Gastroesophageal sphincter (tissue), 4 donors: ENCODE results near the gene LOXHD1. TPM values are rescaled to one million over a fixed set of nuclear protein-coding genes. Genes with fewer than 3 reads are reported as not detected.

Experiments used
- ATAC-seq: fragments of 150-250 bp; one replicate; pipeline ENCODE4 v1.9.1; 2016; ENCODE audit warnings: mild to moderate bottlenecking, moderate library complexity
- H3K27ac ChIP-seq, 4 donors: fragments of 200-600 bp; sonication (generic) in 3 of 4; 1 replicate in 3 of 4; 2 replicates in 1 of 4; pipeline ENCODE4 v1.5.1; 2016 to 2019
- H3K27me3 ChIP-seq: fragments of 200-600 bp; sonication (generic); one replicate; pipeline ENCODE4 v1.5.1; 2019
- H3K36me3 ChIP-seq, 2 donors: fragments of 200-600 bp; sonication (generic); one replicate each; pipeline ENCODE4 v1.5.1; 2019; ENCODE audit warnings: control low read depth in 1 of 2
- H3K4me1 ChIP-seq, 3 donors: fragments of 200-600 bp; sonication (generic); 1 replicate in 2 of 3; 2 replicates in 1 of 3; pipeline ENCODE4 v1.5.1; 2016 to 2019; ENCODE audit warnings: control low read depth in 2 of 3
- H3K4me3 ChIP-seq, 2 donors: fragments of 200-600 bp; sonication (generic); one replicate each; pipeline ENCODE4 v1.5.1; 2019; ENCODE audit warnings: mild to moderate bottlenecking in 1 of 2, moderate library complexity in 1 of 2
- H3K9me3 ChIP-seq, 3 donors: fragments of 200-600 bp; sonication (generic); one replicate each; pipeline ENCODE4 v1.5.1; 2017 to 2019; ENCODE audit warnings: control low read depth in 2 of 3
- CTCF ChIP-seq, 4 experiments: fragments of 200-600 bp in 2 of 4; fragments of 450-650 bp in 2 of 4; sonication (generic) in 1 of 4; IDR thresholded peaks; one replicate each; pipeline ENCODE4 v1.5.1; 2017 to 2019; ENCODE audit warnings: antibody characterized with exemption in 4 of 4, mild to moderate bottlenecking in 2 of 4, moderate library complexity in 2 of 4
- EP300 ChIP-seq: sonication (generic); formaldehyde crosslinking; IDR thresholded peaks from one replicate; pipeline ENCODE4 v1.6.1; 2017; ENCODE audit warnings: antibody characterized with exemption, mild to moderate bottlenecking
- POLR2A ChIP-seq, 2 donors: fragments of 450-650 bp; IDR thresholded peaks; one replicate each; pipeline ENCODE4 v1.6.1; 2017; ENCODE audit warnings: antibody characterized with exemption in 2 of 2, mild to moderate bottlenecking in 2 of 2, moderate library complexity in 1 of 2
- POLR2AphosphoS5 ChIP-seq: sonication (generic); formaldehyde crosslinking; IDR thresholded peaks from one replicate; pipeline ENCODE4 v1.6.1; 2017; ENCODE audit warnings: antibody characterized with exemption
- WGBS, 2 donors: methylation state at CpG; one replicate each; pipeline ENCODE4 v1.1.5; 2018; ENCODE audit warnings: low coverage in 1 of 2; 5-methylcytosine and 5-hydroxymethylcytosine counted together
- total RNA-seq, 4 donors: library from RNA; depleted of rRNA; stranded (reverse); fragments of >200 nt; gene quantifications; one replicate each; pipeline ENCODE4 v1.1.0, GENCODE V29; 2016

Gene LOXHD1
- under 1 TPM in 2 of 4 donors, not detected in 2; 0.15 to 0.27 TPM for total RNA-seq

- Histone ChIP-seq H3K4me1 (no peaks in the 10 kb centered on the region), H3K27me3 (peaks cover 8% of the 10 kb centered on the region), H3K27ac (no peak within 1 kb of the TSS), H3K4me3 (no peak within 1 kb of the TSS), H3K9me3 (no peaks in the 10 kb centered on the region), H3K36me3 (no peaks in the 10 kb centered on the region)
- no peak for ATAC-seq
- 74 to 94% methylated on average over 7 to 12 of the region's 25 CpGs for WGBS, 2 donors
- TF ChIP-seq POLR2A (IDR thresholded peaks at IDR 0.05), result no peak
- TF ChIP-seq CTCF (IDR thresholded peaks at IDR 0.05), result no peak
- no peak for TF ChIP-seq POLR2AphosphoS5
- no peak for TF ChIP-seq EP300
These were observed at the start of gene LOXHD1 for GRCh38 chr18:46657115-46657955. Gene LOXHD1 (minus strand): TSS chr18:46657220. CDS start chr18:46657033, 187 bp downstream.

- Histone ChIP-seq H3K4me1 (no peaks in the 10 kb centered on the region), H3K4me3 (no peak overlapping the region), H3K27ac (no peak overlapping the region), H3K27me3 (no peaks in the 10 kb centered on the region), H3K9me3 (no peaks in the 10 kb centered on the region), H3K36me3 (no peaks in the 10 kb centered on the region)
- WGBS, 2 donors, result 69 to 88% methylated on average over 1 to 2 of the region's 5 CpGs
- TF ChIP-seq POLR2AphosphoS5, result no peak
- no peak for TF ChIP-seq EP300
- no peak for TF ChIP-seq CTCF (IDR thresholded peaks at IDR 0.05)
- TF ChIP-seq POLR2A (IDR thresholded peaks at IDR 0.05), result no peak
- no peak for ATAC-seq
These were observed 48.5 kb upstream of the LOXHD1 start for GRCh38 chr18:46705521-46705920.

- H3K4me3 ChIP-seq, result no peak overlapping the region
- no peaks in the 10 kb centered on the region for H3K27me3 ChIP-seq
- no peaks in the 10 kb centered on the region for H3K9me3 ChIP-seq
- no peak overlapping the region for H3K27ac ChIP-seq
- no peak for TF ChIP-seq CTCF (IDR thresholded peaks at IDR 0.05)
- TF ChIP-seq POLR2A (IDR thresholded peaks at IDR 0.05), result no peak
- no peak for TF ChIP-seq POLR2AphosphoS5
- TF ChIP-seq EP300, result no peak
- H3K36me3 ChIP-seq, result no peaks in the 10 kb centered on the region
- no peaks in the 10 kb centered on the region for H3K4me1 ChIP-seq
- no peak for ATAC-seq
- WGBS, 2 donors, result 83% methylated on average over 3 of the region's 4 CpGs; no CpG with 5 or more reads in 1 of the 2 donors
These were observed 47.8 kb upstream of the LOXHD1 start for GRCh38 chr18:46704816-46705215.

GRCh38 chr18:46704189-46704588 lies 47.2 kb upstream of the LOXHD1 start:
- no peak overlapping the region for H3K4me3 ChIP-seq
- H3K9me3 ChIP-seq, result no peaks in the 10 kb centered on the region
- 78 to 88% methylated on average over 4 to 7 of the region's 7 CpGs for WGBS, 2 donors
- no peak overlapping the region for H3K27ac ChIP-seq
- no peak for ATAC-seq
- TF ChIP-seq EP300, result no peak
- no peak for TF ChIP-seq POLR2A (IDR thresholded peaks at IDR 0.05)
- TF ChIP-seq CTCF (IDR thresholded peaks at IDR 0.05), result no peak
- TF ChIP-seq POLR2AphosphoS5, result no peak
- H3K27me3 ChIP-seq, result no peaks in the 10 kb centered on the region
- no peaks in the 10 kb centered on the region for H3K4me1 ChIP-seq
- no peaks in the 10 kb centered on the region for H3K36me3 ChIP-seq

- no peak overlapping the region for H3K27ac ChIP-seq
- no peaks in the 10 kb centered on the region for H3K9me3 ChIP-seq
- H3K4me3 ChIP-seq, result no peak overlapping the region
- ATAC-seq, result no peak
- no peaks in the 10 kb centered on the region for H3K36me3 ChIP-seq
- TF ChIP-seq EP300 (no peak), POLR2A (IDR thresholded peaks at IDR 0.05) (no peak), POLR2AphosphoS5 (no peak), CTCF (IDR thresholded peaks at IDR 0.05) (no peak)
- 89 to 100% methylated on average over 1 to 4 of the region's 6 CpGs for WGBS, 2 donors
- no peaks in the 10 kb centered on the region for H3K27me3 ChIP-seq
- H3K4me1 ChIP-seq, result no peaks in the 10 kb centered on the region
These were observed 45.5 kb upstream of the LOXHD1 start for GRCh38 chr18:46702471-46702870.
